ENCODE results near the gene SPDYE2.
"Not testable (repeated sequence)": the region's sequence is repeated elsewhere in the genome, so short reads cannot be mapped to it uniquely, and the experiment has no call there.

SPDYE2 gene

GRCh38 chr7:102550808-102551422, at the start of gene SPDYE2:
Gene SPDYE2, plus strand, starts transcription at chr7:102551226. Its CDS starts 2,030 bp downstream, at chr7:102553256.
- not testable (repeated sequence) for DNase-seq

GRCh38 chr7:102503141-102503540, 47.9 kb upstream of the SPDYE2 start:
- not testable (repeated sequence) for DNase-seq

GRCh38 chr7:102505298-102506185, 45.5 kb upstream of the SPDYE2 start:
- not testable (repeated sequence) for DNase-seq

- not testable (repeated sequence) for DNase-seq
Measured at GRCh38 chr7:102507410-102508088, 43.5 kb upstream of the SPDYE2 start.

- DNase-seq: not testable (repeated sequence)
Measured at GRCh38 chr7:102510575-102510974, 40.5 kb upstream of the SPDYE2 start.

- DNase-seq: not testable (repeated sequence)
Measured at GRCh38 chr7:102511860-102512522, 39.0 kb upstream of the SPDYE2 start.

- DNase-seq: not testable (repeated sequence)
Measured at GRCh38 chr7:102512642-102513221, 38.3 kb upstream of the SPDYE2 start.

GRCh38 chr7:102514881-102515721, 35.9 kb upstream of the SPDYE2 start:
- not testable (repeated sequence) for DNase-seq

GRCh38 chr7:102515889-102516288, 35.1 kb upstream of the SPDYE2 start:
- DNase-seq: not testable (repeated sequence)

GRCh38 chr7:102516951-102517350, 34.1 kb upstream of the SPDYE2 start:
- DNase-seq: not testable (repeated sequence)

GRCh38 chr7:102517550-102518147, 33.4 kb upstream of the SPDYE2 start, which contains the start of gene RASA4B:
Gene RASA4B, minus strand, starts transcription at chr7:102517777. Its CDS starts 67 bp downstream, at chr7:102517710.
- DNase-seq: not testable (repeated sequence)

- DNase-seq: not testable (repeated sequence)
Measured at GRCh38 chr7:102520797-102521196, 30.2 kb upstream of the SPDYE2 start.

GRCh38 chr7:102524803-102525202, 26.2 kb upstream of the SPDYE2 start:
- DNase-seq: not testable (repeated sequence)

- DNase-seq: not testable (repeated sequence)
Measured at GRCh38 chr7:102527182-102527581, 23.8 kb upstream of the SPDYE2 start.

- DNase-seq: not testable (repeated sequence)
Measured at GRCh38 chr7:102527822-102528793, 22.9 kb upstream of the SPDYE2 start.

GRCh38 chr7:102531583-102531982, 19.4 kb upstream of the SPDYE2 start:
- not testable (repeated sequence) for DNase-seq

- not testable (repeated sequence) for DNase-seq
Measured at GRCh38 chr7:102532127-102532526, 18.9 kb upstream of the SPDYE2 start.

GRCh38 chr7:102535062-102535615, 15.9 kb upstream of the SPDYE2 start:
- not testable (repeated sequence) for DNase-seq

GRCh38 chr7:102540604-102541003, 10.4 kb upstream of the SPDYE2 start:
- DNase-seq: not testable (repeated sequence)
